Panc1 (cell line): ENCODE data around the gene CFAP20DC.

Experiments used
- CTCF ChIP-seq: fragments of 450-650 bp; IDR thresholded peaks from 2 replicates; pipeline ENCODE4 v1.5.1; 2017; ENCODE audit warnings: mild to moderate bottlenecking
- POLR2AphosphoS5 ChIP-seq: IDR thresholded peaks from 2 replicates; pipeline ENCODE4 v1.6.1; 2012; ENCODE audit warnings: mild to moderate bottlenecking, low read depth, low read length, moderate library complexity
- SIN3A ChIP-seq: IDR thresholded peaks from 2 replicates; pipeline ENCODE4 v1.6.1; 2012; ENCODE audit warnings: low read depth, mild to moderate bottlenecking, low read length, moderate library complexity, borderline replicate concordance; ENCODE audit not compliant: insufficient read depth

- TF ChIP-seq POLR2AphosphoS5 = no peak
- TF ChIP-seq CTCF = no peak
- TF ChIP-seq SIN3A = no peak
Measured at GRCh38 chr3:59085976-59086375, 36.2 kb upstream of the CFAP20DC start.
